Gastroesophageal sphincter (tissue), 4 donors: Measurements from ENCODE around the gene ANKRD13C. TPM values are rescaled to one million over a fixed set of nuclear protein-coding genes. Genes with fewer than 3 reads are reported as not detected.

Experiments
- ATAC-seq: fragments of 150-250 bp; one replicate; pipeline ENCODE4 v1.9.1; 2016; ENCODE audit warnings: mild to moderate bottlenecking, moderate library complexity
- H3K27ac ChIP-seq, 4 donors: fragments of 200-600 bp; sonication (generic) in 3 of 4; 1 replicate in 3 of 4; 2 replicates in 1 of 4; pipeline ENCODE4 v1.5.1; 2016 to 2019
- H3K27me3 ChIP-seq: fragments of 200-600 bp; sonication (generic); one replicate; pipeline ENCODE4 v1.5.1; 2019
- H3K36me3 ChIP-seq, 2 donors: fragments of 200-600 bp; sonication (generic); one replicate each; pipeline ENCODE4 v1.5.1; 2019; ENCODE audit warnings: control low read depth in 1 of 2
- H3K4me1 ChIP-seq, 3 donors: fragments of 200-600 bp; sonication (generic); 1 replicate in 2 of 3; 2 replicates in 1 of 3; pipeline ENCODE4 v1.5.1; 2016 to 2019; ENCODE audit warnings: control low read depth in 2 of 3
- H3K4me3 ChIP-seq, 2 donors: fragments of 200-600 bp; sonication (generic); one replicate each; pipeline ENCODE4 v1.5.1; 2019; ENCODE audit warnings: mild to moderate bottlenecking in 1 of 2, moderate library complexity in 1 of 2
- H3K9me3 ChIP-seq, 3 donors: fragments of 200-600 bp; sonication (generic); one replicate each; pipeline ENCODE4 v1.5.1; 2017 to 2019; ENCODE audit warnings: control low read depth in 2 of 3
- EP300 ChIP-seq: sonication (generic); formaldehyde crosslinking; IDR thresholded peaks from one replicate; pipeline ENCODE4 v1.6.1; 2017; ENCODE audit warnings: antibody characterized with exemption, mild to moderate bottlenecking
- POLR2A ChIP-seq, 2 donors: fragments of 450-650 bp; IDR thresholded peaks; one replicate each; pipeline ENCODE4 v1.6.1; 2017; ENCODE audit warnings: antibody characterized with exemption in 2 of 2, mild to moderate bottlenecking in 2 of 2, moderate library complexity in 1 of 2
- POLR2AphosphoS5 ChIP-seq: sonication (generic); formaldehyde crosslinking; IDR thresholded peaks from one replicate; pipeline ENCODE4 v1.6.1; 2017; ENCODE audit warnings: antibody characterized with exemption
- WGBS, 2 donors: methylation state at CpG; one replicate each; pipeline ENCODE4 v1.1.5; 2018; ENCODE audit warnings: low coverage in 1 of 2; 5-methylcytosine and 5-hydroxymethylcytosine counted together
- total RNA-seq, 4 donors: library from RNA; depleted of rRNA; stranded (reverse); fragments of >200 nt; gene quantifications; one replicate each; pipeline ENCODE4 v1.1.0, GENCODE V29; 2016
- TF ChIP-seq, protein P1 (sequence below), 4 experiments: fragments of 200-600 bp in 2 of 4; fragments of 450-650 bp in 2 of 4; sonication (generic) in 1 of 4; IDR thresholded peaks; one replicate each; pipeline ENCODE4 v1.5.1; 2017 to 2019; ENCODE audit warnings: antibody characterized with exemption in 4 of 4, mild to moderate bottlenecking in 2 of 4, moderate library complexity in 2 of 4

Gene ANKRD13C
- total RNA-seq, 4 donors from 2014 or later: 20.5 to 37.5 (median 26.5) TPM

DNA sequence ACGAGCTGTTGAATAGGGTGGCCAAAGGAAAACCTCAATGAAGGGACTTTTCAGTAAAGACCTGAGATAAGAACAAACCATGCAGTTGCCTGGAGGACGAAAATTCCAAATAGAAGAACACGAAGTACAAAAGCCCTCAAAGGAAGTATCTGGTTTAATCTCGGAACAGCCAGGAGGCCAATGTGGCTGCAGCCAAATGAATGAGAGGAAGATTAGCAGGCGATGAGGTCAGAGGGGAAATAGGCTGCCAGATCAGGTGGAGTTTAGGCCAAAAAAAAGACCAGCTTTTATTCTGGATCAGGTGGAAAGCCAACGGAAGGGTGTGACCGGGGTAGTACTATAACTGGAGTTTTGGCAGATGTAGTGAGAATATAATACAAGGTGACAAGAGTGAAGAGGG is 89.7 kb downstream of the ANKRD13C start:
- WGBS, 2 donors: 73 to 80% methylated on average over 7 of the region's 7 CpGs

GRCh38 chr1:70256664-70257063 is 97.9 kb downstream of the ANKRD13C start:
- no peak overlapping the region for H3K4me3 ChIP-seq
- no peak overlapping the region for H3K27ac ChIP-seq
- no peak for ATAC-seq
- no peaks in the 10 kb centered on the region for H3K27me3 ChIP-seq
- no peaks in the 10 kb centered on the region for H3K9me3 ChIP-seq
- peaks cover 4 to 27% of the 10 kb centered on the region in 2 donors for H3K36me3 ChIP-seq
- WGBS, 2 donors: 88% methylated on average over 1 of the region's 1 CpG; no CpG with 5 or more reads in 1 of the 2 donors
- no peaks in the 10 kb centered on the region for H3K4me1 ChIP-seq
- TF ChIP-seq POLR2AphosphoS5: no peak

More for the DNA sequence above, 89.7 kb downstream of the ANKRD13C start:
- peaks cover 0 to 7% (median 0%) of the 10 kb centered on the region in 3 donors for H3K9me3 ChIP-seq
- ATAC-seq: no peak
- H3K36me3 ChIP-seq: peaks cover 0 to 57% of the 10 kb centered on the region in 2 donors
- H3K27ac ChIP-seq: no peak overlapping the region
- no peak overlapping the region for H3K4me3 ChIP-seq
- H3K27me3 ChIP-seq: no peaks in the 10 kb centered on the region
- no peak for TF ChIP-seq POLR2AphosphoS5
- TF ChIP-seq EP300: no peak
- TF ChIP-seq POLR2A (IDR thresholded peaks at IDR 0.05): no peak
- TF ChIP-seq, protein P1, sequence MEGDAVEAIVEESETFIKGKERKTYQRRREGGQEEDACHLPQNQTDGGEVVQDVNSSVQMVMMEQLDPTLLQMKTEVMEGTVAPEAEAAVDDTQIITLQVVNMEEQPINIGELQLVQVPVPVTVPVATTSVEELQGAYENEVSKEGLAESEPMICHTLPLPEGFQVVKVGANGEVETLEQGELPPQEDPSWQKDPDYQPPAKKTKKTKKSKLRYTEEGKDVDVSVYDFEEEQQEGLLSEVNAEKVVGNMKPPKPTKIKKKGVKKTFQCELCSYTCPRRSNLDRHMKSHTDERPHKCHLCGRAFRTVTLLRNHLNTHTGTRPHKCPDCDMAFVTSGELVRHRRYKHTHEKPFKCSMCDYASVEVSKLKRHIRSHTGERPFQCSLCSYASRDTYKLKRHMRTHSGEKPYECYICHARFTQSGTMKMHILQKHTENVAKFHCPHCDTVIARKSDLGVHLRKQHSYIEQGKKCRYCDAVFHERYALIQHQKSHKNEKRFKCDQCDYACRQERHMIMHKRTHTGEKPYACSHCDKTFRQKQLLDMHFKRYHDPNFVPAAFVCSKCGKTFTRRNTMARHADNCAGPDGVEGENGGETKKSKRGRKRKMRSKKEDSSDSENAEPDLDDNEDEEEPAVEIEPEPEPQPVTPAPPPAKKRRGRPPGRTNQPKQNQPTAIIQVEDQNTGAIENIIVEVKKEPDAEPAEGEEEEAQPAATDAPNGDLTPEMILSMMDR (IDR thresholded peaks at IDR 0.05): no peak
- H3K4me1 ChIP-seq: no peaks in the 10 kb centered on the region

GRCh38 chr1:70248729-70249128 is 105.8 kb downstream of the ANKRD13C start:
- no peaks in the 10 kb centered on the region for H3K4me1 ChIP-seq
- no peak overlapping the region for H3K4me3 ChIP-seq
- 75 to 80% methylated on average over 4 of the region's 4 CpGs for WGBS, 2 donors
- no peaks in the 10 kb centered on the region for H3K27me3 ChIP-seq
- no peak overlapping the region for H3K27ac ChIP-seq
- no peak for ATAC-seq
- no peaks in the 10 kb centered on the region for H3K9me3 ChIP-seq
- H3K36me3 ChIP-seq: peaks cover 36 to 100% of the 10 kb centered on the region in 2 donors
- no peak for TF ChIP-seq EP300
- TF ChIP-seq POLR2AphosphoS5: no peak
- TF ChIP-seq POLR2A (IDR thresholded peaks at IDR 0.05): no peak
- TF ChIP-seq, protein P1 (IDR thresholded peaks at IDR 0.05): no peak

DNA sequence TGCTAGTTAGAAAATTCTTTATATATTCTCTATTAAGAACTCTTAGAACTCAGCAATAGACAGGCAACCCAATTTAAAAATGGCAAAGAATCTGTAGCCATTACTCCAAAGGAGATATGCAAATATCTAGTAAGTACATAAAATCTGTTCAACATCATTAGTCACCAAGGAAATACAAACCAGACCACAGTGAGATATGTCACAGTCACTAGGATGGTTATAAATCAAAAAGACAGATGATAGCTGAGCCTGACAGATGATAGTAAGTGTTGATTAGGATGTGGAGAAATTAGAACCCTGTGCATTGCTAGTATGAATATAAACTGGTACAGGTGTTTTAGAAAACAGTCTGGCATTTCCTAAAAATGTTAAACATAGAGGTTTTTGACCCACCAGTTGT is 106.8 kb downstream of the ANKRD13C start:
- no peak overlapping the region for H3K4me3 ChIP-seq

DNA sequence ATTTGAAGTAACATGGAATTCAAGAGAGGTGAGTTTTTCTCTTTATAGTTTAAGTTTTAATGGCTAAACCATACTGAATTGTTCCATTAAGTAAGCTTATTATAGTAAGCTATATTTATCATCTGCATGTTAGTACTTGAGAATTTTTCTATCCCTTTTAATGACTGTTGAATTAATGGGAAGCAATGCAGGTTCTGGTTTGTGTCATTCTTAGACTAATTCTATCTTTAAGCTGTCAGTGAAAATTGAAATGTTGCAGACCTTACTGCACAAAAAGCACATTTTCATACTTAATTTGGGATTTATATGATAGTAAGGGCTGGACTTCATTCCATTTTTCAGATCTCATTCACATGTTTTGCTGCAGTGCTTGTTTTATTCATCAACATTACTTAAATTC is 107.4 kb downstream of the ANKRD13C start:
- no peaks in the 10 kb centered on the region for H3K4me1 ChIP-seq
- H3K27ac ChIP-seq: no peak overlapping the region
- TF ChIP-seq POLR2AphosphoS5 (no peak), EP300 (no peak), POLR2A (IDR thresholded peaks at IDR 0.05) (no peak)
- TF ChIP-seq, protein P1 (IDR thresholded peaks at IDR 0.05): no peak
- no peaks in the 10 kb centered on the region for H3K9me3 ChIP-seq
- no peak for ATAC-seq
- no peak overlapping the region for H3K4me3 ChIP-seq
- H3K36me3 ChIP-seq: peaks cover 38 to 100% of the 10 kb centered on the region in 2 donors
- H3K27me3 ChIP-seq: no peaks in the 10 kb centered on the region

More for the DNA sequence above, 106.8 kb downstream of the ANKRD13C start:
- Histone ChIP-seq H3K27ac (no peak overlapping the region), H3K4me1 (no peaks in the 10 kb centered on the region), H3K36me3 (peaks cover 39 to 100% of the 10 kb centered on the region in 2 donors), H3K9me3 (no peaks in the 10 kb centered on the region), H3K27me3 (no peaks in the 10 kb centered on the region)
- no peak for TF ChIP-seq EP300
- TF ChIP-seq POLR2A (IDR thresholded peaks at IDR 0.05): no peak
- TF ChIP-seq POLR2AphosphoS5: no peak
- TF ChIP-seq, protein P1 (IDR thresholded peaks at IDR 0.05): no peak
- ATAC-seq: no peak
